ENCODE results near the gene PARG. TPM values are rescaled to one million over a fixed set of nuclear protein-coding genes. Genes with fewer than 3 reads are reported as not detected.

The PARG gene
- polyA plus RNA-seq, 1 donor (not counting 4 experiments of a cell fraction or from before 2014, with no cell fraction given), result 18.6 TPM

DNA sequence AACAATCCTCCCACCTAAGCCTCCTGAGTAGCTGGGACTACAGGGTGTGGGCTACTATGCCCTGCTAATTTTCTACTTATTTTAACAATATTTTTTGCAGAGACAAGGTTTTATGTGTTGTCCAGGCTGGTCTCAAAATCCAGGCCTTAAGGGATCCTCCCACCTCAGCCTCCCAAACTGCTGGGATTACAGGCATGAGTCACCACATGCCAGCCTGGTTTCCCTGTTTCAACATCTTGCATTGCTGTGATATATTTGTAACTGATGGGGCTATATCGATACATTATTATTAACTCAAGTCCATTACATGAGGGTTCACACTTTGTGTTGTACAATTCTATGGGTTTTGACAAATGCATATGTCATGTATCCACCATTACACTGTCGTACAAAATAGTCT, 137.8 kb downstream of the PARG start:
- Histone ChIP-seq H3K79me2 (ENCODE audit: control insufficient read depth, insufficient read depth, low read length) (no peaks in the 10 kb centered on the region), H3K9me3 (ENCODE audit: control insufficient read depth, low read depth, low read length) (no peaks in the 10 kb centered on the region), H2AFZ (ENCODE audit: control insufficient read depth, low read length) (no peak overlapping the region), H4K20me1 (ENCODE audit: control insufficient read depth, extremely low read depth, insufficient read depth, low read length) (no peaks in the 10 kb centered on the region), H3K27me3 (ENCODE audit: control insufficient read depth, extremely low read depth, insufficient read depth, low read length) (no peaks in the 10 kb centered on the region), H3K4me2 (ENCODE audit: control insufficient read depth, extremely low read depth, insufficient read depth, low read depth, low read length) (no peak overlapping the region), H3K36me3 (ENCODE audit: control insufficient read depth in 2 of 2, extremely low read depth in 1 of 2, insufficient read depth in 2 of 2, low read length in 2 of 2) (no peaks in the 10 kb centered on the region), H3K27ac (ENCODE audit: control insufficient read depth, insufficient read depth, low read length) (no peak overlapping the region), H3K9ac (ENCODE audit: control insufficient read depth, extremely low read depth, insufficient read depth, low read length) (no peak overlapping the region), H3K4me1 (ENCODE audit: control insufficient read depth, extremely low read depth, insufficient read depth, low read length) (no peaks in the 10 kb centered on the region), H3K4me3 (ENCODE audit: control insufficient read depth in 2 of 3, extremely low read depth in 1 of 3, insufficient read depth in 2 of 3, low read depth in 1 of 3, low read length in 3 of 3) (no peak overlapping the region), H3K9me1 (ENCODE audit: control insufficient read depth, extremely low read depth, insufficient read depth, low read length) (no peaks in the 10 kb centered on the region)
- TF ChIP-seq EZH2 (IDR thresholded peaks at IDR 0.05; ENCODE audit: low read length), result no peak
- TF ChIP-seq, protein P1, sequence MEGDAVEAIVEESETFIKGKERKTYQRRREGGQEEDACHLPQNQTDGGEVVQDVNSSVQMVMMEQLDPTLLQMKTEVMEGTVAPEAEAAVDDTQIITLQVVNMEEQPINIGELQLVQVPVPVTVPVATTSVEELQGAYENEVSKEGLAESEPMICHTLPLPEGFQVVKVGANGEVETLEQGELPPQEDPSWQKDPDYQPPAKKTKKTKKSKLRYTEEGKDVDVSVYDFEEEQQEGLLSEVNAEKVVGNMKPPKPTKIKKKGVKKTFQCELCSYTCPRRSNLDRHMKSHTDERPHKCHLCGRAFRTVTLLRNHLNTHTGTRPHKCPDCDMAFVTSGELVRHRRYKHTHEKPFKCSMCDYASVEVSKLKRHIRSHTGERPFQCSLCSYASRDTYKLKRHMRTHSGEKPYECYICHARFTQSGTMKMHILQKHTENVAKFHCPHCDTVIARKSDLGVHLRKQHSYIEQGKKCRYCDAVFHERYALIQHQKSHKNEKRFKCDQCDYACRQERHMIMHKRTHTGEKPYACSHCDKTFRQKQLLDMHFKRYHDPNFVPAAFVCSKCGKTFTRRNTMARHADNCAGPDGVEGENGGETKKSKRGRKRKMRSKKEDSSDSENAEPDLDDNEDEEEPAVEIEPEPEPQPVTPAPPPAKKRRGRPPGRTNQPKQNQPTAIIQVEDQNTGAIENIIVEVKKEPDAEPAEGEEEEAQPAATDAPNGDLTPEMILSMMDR (optimal IDR thresholded peaks at IDR 0.05 in 1 of 3, IDR thresholded peaks at IDR 0.05 in 1 of 3, conservative IDR thresholded peaks at IDR 0.05 in 1 of 3; ENCODE audit: extremely low read depth in 1 of 3, insufficient read depth in 2 of 3, low read length in 3 of 3), result no peak
- DNase-seq (ENCODE audit: low read depth, low spot score) (no peak), FAIRE-seq (no peak)
- dilution Hi-C loops (cut with MboI; ENCODE audit: extremely low pct_ligation_motif_present, low sequenced_read_pairs), result no loop called here

DNA sequence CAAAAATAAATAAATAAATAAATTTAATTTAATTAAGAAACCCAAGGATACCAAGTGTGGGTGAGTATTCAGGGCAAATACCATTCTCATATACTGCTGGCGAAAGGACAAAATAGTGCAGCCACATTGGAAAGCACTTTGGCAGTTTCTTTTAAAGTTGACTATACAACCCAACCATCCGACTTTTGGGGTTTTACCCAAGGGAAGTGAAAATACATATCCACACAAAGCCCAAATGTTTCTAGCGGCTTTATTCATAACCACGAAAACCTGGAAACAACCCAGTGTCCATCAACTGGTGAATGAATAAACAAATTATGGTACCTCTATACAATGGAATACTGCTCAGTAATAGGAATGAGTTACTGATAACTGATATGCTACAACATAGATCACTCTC, 143.6 kb downstream of the PARG start:
- no peak for FAIRE-seq
- Histone ChIP-seq H3K27ac (ENCODE audit: control insufficient read depth, insufficient read depth, low read length) (no peak overlapping the region), H3K79me2 (ENCODE audit: control insufficient read depth, insufficient read depth, low read length) (no peaks in the 10 kb centered on the region), H3K4me1 (ENCODE audit: control insufficient read depth, extremely low read depth, insufficient read depth, low read length) (no peaks in the 10 kb centered on the region), H3K9ac (ENCODE audit: control insufficient read depth, extremely low read depth, insufficient read depth, low read length) (no peak overlapping the region), H2AFZ (ENCODE audit: control insufficient read depth, low read length) (no peak overlapping the region), H3K27me3 (ENCODE audit: control insufficient read depth, extremely low read depth, insufficient read depth, low read length) (no peaks in the 10 kb centered on the region), H3K36me3 (ENCODE audit: control insufficient read depth in 2 of 2, extremely low read depth in 1 of 2, insufficient read depth in 2 of 2, low read length in 2 of 2) (no peaks in the 10 kb centered on the region), H3K9me3 (ENCODE audit: control insufficient read depth, low read depth, low read length) (no peaks in the 10 kb centered on the region), H3K4me2 (ENCODE audit: control insufficient read depth, extremely low read depth, insufficient read depth, low read depth, low read length) (no peak overlapping the region), H3K4me3 (ENCODE audit: control insufficient read depth in 2 of 3, extremely low read depth in 1 of 3, insufficient read depth in 2 of 3, low read depth in 1 of 3, low read length in 3 of 3) (no peak overlapping the region), H3K9me1 (ENCODE audit: control insufficient read depth, extremely low read depth, insufficient read depth, low read length) (no peaks in the 10 kb centered on the region), H4K20me1 (ENCODE audit: control insufficient read depth, extremely low read depth, insufficient read depth, low read length) (no peaks in the 10 kb centered on the region)
- DNase-seq (ENCODE audit: low read depth, low spot score), result no peak
- TF ChIP-seq EZH2 (IDR thresholded peaks at IDR 0.05; ENCODE audit: low read length), result no peak
- TF ChIP-seq, protein P1 (optimal IDR thresholded peaks at IDR 0.05 in 1 of 3, IDR thresholded peaks at IDR 0.05 in 1 of 3, conservative IDR thresholded peaks at IDR 0.05 in 1 of 3; ENCODE audit: extremely low read depth in 1 of 3, insufficient read depth in 2 of 3, low read length in 3 of 3), result no peak
- dilution Hi-C loops (cut with MboI; ENCODE audit: extremely low pct_ligation_motif_present, low sequenced_read_pairs), result no loop called here
